ENCODE results near the gene UGT1A5.

DNA sequence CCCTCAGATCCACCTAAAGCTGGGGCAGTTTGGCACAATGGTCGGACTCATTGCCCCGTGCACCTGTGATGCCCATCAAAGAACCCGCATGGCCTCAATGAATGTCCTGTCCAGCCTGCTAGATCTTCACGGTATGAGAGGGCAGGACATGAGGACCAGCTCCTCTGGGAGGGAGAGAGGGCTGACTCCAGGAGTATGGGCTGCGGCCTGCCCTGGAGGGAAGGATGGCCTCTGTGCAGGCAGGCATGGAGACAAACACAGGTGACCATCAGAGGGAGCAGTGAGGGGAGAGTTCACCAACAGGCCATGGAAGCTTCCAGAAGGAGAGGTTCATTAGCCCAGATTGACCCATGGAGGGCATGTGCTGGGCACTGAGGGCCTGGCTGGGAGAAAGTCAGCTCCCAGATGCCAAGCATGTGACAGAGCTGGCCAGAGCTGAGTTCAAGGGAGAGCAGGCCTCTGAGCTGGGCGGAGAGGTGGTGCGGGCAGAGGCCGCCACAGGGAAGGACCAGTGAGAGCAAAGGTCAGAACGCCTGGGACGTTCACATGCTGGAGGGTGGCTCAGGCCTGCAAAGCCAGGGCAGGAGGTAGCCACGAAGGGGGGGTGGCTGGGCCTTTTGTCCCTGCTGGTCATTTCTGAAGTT is 105.4 kb downstream of the UGT1A5 start:
- TF ChIP-seq, protein P1, sequence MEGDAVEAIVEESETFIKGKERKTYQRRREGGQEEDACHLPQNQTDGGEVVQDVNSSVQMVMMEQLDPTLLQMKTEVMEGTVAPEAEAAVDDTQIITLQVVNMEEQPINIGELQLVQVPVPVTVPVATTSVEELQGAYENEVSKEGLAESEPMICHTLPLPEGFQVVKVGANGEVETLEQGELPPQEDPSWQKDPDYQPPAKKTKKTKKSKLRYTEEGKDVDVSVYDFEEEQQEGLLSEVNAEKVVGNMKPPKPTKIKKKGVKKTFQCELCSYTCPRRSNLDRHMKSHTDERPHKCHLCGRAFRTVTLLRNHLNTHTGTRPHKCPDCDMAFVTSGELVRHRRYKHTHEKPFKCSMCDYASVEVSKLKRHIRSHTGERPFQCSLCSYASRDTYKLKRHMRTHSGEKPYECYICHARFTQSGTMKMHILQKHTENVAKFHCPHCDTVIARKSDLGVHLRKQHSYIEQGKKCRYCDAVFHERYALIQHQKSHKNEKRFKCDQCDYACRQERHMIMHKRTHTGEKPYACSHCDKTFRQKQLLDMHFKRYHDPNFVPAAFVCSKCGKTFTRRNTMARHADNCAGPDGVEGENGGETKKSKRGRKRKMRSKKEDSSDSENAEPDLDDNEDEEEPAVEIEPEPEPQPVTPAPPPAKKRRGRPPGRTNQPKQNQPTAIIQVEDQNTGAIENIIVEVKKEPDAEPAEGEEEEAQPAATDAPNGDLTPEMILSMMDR (conservative IDR thresholded peaks at IDR 0.05), result no peak
- TF ChIP-seq ZFX (IDR thresholded peaks at IDR 0.05), result no peak
